HG02571 (cell line): ENCODE results near the gene ZFAND5.
A peak's percentile ranks its signal among the peaks of the same experiment; 100 is the strongest.

Experiments
- ATAC-seq: cut with Tn5 transposase; IDR thresholded peaks from one replicate; pipeline ENCODE4 v1.9.1; 2021; ENCODE audit warnings: mild to moderate bottlenecking, moderate library complexity; ENCODE audit not compliant: unreplicated experiment

The ZFAND5 gene

DNA sequence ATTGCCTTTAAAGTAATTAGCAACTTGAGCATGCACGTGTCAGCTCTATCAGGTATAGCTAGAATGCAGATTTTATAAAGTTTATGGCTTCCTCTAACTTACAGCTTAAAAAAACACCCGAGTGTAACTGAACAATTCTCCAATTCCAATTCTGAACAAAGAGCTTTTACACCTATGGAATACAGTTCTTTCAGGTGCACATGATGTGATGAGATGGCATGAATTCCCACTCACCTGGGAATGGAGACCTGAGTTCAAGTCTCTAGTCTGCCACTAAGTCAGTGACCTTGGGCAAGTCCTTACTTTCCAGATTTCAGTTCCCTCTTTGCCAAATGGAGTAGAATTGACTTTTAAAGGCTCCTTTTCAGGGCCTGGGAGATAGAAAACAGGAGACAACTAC, 1.8 kb downstream of the ZFAND5 start:
- no peak for ATAC-seq

DNA sequence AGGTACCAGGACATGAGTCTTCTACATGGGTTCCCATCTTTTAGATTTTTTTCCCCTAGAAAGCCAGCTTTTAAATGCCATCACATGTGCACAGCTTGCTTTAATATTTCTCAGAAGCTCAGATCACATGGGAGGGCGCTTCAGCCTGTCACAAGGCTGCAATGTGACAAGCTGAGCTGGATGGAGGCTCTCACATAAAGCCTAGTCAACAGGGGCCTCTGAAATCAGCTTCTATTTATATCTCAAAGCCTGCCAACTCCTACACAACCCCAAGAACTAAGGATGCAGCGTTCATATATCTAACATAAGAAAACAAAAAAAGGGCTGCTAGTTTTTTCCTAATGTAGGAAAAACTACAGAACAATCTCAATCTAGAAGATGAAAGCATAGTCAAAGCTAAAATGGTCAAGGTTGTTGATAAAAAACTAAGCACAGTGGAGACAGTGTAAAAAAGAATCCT, 2.3 kb downstream of the ZFAND5 start:
- ATAC-seq = peak; percentile 34

GRCh38 chr9:72362118-72362531, 2.9 kb downstream of the ZFAND5 start:
- no peak for ATAC-seq

DNA sequence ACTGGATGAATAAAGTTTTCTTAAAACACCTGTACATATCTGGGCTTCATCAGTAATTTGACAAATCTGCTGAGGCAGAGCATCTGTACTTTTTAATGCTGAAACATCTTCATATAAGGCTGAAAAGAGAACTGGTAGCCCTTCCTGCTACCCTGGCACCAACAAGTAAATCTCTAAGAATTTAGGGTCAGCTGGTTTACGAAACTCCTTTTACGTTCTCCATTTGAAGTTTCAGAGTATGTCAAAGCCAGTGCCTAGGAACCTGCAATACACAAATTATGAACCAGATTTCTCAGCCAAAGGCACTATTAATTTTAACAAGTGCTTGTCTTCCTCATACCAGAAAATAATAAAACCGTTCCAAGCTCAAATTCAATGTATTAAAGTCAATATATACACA, 3.8 kb downstream of the ZFAND5 start:
- ATAC-seq = no peak

- ATAC-seq = no peak
Observed at GRCh38 chr9:72360324-72360723, 4.7 kb downstream of the ZFAND5 start.

GRCh38 chr9:72356041-72356582, 8.9 kb downstream of the ZFAND5 start:
- ATAC-seq = no peak

GRCh38 chr9:72355153-72355552, 9.9 kb downstream of the ZFAND5 start:
- ATAC-seq = no peak

- no peak for ATAC-seq
Observed at GRCh38 chr9:72354704-72355103, 10.3 kb downstream of the ZFAND5 start.

- ATAC-seq = no peak
Observed at GRCh38 chr9:72353455-72354116, 11.4 kb downstream of the ZFAND5 start.

DNA sequence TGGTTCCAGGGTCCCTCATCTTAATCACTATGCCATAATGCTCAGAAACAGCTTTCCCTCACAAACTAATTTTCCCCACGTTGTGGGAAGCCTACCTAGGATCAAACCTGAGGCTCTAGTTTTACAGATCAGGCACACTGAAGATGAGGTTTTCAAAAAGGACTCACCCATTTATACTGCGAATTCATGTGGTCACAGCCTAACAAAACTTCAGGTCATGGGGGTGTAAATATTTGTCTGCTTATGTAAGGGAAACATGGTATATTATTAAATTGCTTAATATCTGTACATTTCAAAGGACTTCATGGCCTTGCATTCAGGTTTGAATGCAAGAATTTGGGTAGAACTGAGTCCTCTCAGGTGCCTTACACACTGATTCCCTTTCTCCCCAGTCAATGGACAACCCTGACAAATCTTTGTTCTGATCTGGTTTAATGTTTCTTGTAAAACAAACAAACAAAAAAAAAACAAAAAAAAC, 12.1 kb downstream of the ZFAND5 start:
- no peak for ATAC-seq

DNA sequence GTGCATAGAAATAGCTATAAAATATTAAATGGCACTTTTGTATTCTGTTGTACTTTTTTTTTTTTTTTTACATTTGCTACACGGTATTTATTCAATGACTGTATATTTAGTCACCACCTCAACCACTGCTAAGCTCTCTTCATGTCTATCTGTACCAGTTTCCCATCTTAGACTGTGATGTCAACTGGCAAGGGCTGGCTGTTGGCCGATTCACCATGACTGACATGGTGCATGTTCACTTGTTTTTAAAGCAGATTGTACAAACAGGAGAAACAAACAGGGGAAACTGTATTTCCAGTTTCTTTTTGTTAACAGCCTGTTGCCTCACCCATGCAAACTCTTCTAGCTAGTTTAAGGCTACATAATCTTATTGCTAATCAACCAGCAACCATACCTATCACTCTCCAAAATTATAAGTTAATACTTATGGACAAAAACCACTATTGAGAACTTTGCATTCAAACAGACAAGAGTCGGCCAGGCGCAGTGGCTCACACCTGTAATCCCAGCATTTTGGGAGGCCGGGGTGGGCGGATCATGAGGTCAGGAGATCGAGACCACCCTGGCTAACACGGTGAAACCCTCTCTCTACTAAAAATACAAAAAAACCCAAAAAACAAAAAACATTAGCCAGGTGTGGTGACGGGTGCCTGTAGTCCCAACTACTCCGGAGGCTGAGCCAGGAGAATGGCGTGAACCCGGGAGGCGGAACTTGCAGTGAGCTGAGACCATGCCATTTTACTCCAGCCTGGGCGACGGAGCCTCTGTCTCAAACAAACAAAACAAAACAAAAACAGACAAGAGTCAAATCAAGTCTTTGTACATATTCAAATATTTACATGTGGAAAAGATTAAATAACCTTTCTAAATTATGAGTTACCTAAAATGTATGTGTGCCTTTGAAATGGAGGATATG, 13.2 kb downstream of the ZFAND5 start:
- no peak for ATAC-seq

- ATAC-seq = no peak
Observed at GRCh38 chr9:72349911-72350310, 15.1 kb downstream of the ZFAND5 start.

DNA sequence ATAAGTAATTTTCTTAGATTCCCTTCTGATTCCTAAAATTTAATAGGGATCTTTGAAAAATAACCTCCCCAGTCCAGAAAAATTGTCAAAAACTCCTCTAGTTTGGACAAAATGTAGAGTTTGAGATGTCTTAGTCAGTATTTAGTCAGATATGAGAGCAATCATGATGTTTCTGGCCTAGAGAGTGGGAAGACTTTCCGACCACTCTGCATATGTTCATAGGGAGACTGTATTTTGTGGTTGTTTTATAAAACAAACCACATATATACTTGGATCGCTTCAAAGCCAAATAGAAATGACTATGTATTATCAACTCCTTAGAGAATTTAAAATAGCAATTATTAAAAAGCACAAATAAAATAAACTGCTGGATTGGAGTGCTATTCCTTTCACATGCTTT, 15.8 kb downstream of the ZFAND5 start:
- no peak for ATAC-seq

DNA sequence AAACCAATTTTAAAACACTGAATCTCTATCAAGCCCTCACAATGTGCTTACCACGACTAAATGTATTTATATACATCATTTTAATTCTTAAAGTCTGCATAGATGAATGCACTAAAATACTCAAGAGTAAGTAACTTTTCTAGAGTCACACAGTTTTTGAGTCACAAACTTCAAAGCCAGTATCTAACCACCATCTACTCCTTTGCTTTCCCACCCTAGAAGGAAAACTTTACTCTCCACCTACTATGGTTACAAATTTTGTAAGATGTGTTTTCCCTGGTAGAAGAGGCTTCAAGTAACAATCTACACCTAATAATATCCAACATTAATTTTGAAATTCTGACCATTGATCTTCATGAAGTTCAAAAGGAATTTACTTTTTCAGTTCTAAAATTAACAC, 18.7 kb downstream of the ZFAND5 start:
- ATAC-seq = no peak

- ATAC-seq = no peak
Observed at GRCh38 chr9:72338631-72339030, 26.4 kb downstream of the ZFAND5 start.

- ATAC-seq = no peak
Observed at GRCh38 chr9:72337286-72337685, 27.7 kb downstream of the ZFAND5 start.

DNA sequence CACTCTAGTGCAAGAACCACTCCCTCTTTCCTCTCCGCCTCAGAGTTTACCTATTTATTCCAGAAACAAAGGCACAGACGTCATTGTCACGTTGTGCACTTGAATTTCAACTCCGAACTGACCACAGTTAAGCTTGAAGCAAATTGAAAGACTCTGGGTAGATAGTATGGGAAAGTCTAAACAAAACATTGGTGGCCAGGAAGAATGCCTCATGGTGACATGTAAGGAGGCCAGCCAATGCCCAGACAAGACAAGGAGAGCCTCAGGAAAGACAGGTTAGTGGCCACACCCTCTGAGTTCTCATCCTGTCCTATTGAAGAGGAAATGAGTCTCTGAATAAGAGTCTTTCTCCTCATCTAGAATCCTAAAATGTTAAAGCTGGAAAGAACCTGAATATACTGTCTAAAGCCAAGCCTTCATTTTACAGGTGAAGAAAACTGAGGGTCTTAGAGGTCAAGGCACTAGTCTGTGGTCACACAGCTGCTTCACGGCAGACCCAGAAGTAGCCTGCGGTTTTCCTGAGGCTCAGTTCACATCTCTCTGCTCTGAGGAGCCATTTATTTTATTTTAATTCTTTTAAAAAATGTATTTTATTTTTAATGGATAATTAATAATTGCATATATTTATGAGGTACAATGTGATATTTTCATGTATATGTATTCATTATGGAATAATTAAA, 30.2 kb downstream of the ZFAND5 start:
- ATAC-seq = no peak

- no peak for ATAC-seq
Observed at GRCh38 chr9:72333709-72334108, 31.3 kb downstream of the ZFAND5 start.

- ATAC-seq = no peak
Observed at GRCh38 chr9:72333197-72333596, 31.8 kb downstream of the ZFAND5 start.

DNA sequence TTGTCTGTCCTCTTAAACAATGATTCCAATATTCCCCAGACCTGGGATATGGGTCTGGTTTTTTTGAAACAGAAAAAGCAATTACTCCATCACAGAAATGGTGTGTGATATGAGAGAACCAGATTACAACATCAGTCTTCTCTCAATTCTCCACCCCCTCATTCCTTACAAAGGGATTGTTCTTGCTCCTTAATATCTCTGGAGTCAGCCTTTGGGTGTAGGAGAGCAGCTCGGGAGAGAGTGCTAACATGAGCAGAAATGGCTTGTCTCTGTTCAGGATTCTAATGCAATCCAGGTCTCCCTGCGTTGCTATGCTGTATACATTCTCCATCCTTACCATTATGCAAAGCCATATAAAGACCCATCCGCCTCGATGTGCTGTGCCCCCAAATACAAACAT, 32.7 kb downstream of the ZFAND5 start:
- no peak for ATAC-seq

DNA sequence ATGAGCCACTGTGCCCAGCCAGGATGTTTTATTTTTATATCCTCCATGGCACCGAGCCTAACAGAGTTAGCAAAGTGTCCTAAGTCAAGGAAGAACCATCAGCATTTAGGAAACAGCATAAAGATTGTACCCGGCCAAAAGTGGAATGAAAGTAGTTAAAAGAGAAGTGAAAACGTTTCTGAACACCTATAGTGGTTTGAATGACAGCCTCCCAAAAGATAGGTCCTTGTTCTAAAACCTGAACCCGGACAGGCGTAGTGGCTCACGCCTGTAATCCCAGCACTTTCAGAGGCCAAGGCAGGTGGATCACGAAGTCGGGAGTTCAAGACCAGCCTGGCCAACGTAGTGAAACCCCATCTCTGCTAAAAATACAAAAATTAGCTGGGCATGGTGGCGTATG, 37.4 kb downstream of the ZFAND5 start:
- no peak for ATAC-seq
